ENCODE measurements around the gene HLF. TPM values are rescaled to one million over a fixed set of nuclear protein-coding genes. Genes with fewer than 3 reads are reported as not detected.

Gene HLF, protein sequence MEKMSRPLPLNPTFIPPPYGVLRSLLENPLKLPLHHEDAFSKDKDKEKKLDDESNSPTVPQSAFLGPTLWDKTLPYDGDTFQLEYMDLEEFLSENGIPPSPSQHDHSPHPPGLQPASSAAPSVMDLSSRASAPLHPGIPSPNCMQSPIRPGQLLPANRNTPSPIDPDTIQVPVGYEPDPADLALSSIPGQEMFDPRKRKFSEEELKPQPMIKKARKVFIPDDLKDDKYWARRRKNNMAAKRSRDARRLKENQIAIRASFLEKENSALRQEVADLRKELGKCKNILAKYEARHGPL
- 10.3 TPM for total RNA-seq

GRCh38 chr17:55264645-55265298 lies at the start of gene HLF:
TSS of gene HLF (plus strand) at chr17:55264960. CDS start at chr17:55265485, 525 bp downstream.
- peak; percentile 80 for DNase-seq

GRCh38 chr17:55215711-55216110 lies 49.0 kb upstream of the HLF start:
- no peak for DNase-seq

- DNase-seq: no peak
Measured at GRCh38 chr17:55216888-55217287, 47.9 kb upstream of the HLF start.

DNA sequence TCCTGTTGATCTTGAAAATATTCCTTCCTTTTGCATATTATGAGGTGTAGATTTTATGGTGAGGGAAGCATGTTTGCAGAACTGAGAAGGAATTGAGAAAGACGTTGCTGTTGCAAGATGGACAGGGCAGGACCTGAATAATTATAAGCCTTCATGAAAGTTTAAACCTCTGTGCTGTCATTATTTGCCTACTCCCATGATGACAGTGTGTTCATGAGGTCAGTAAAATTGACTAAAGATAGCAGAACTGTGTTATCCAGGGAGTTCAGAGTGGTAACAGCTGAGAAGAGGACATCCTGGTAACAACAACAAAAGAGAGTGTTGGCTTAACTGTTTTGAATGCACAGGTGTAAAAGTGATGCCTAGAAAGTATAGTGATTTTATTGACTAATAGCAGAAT lies 45.3 kb upstream of the HLF start:
- DNase-seq: no peak

DNA sequence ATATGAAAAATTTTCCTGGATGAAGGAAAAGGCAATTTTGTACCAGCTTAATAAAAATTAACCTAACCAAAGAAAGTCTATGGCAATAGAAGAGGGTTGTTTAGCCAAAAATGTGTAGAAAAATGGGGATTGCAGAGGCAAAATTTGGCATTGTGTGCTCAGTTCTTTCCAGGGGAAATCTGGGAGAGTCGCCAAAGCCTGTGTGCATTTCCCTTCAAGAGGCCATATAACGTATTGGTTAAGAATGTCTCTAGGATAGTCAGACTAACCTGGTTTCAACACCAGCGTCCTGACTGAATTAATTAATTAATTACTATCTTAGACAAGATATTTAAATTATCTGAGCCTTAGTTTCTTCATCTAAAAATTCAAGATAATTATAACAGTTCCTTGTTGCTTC lies 44.8 kb upstream of the HLF start:
- no peak for DNase-seq

- no peak for DNase-seq
Measured at GRCh38 chr17:55223524-55223923, 41.2 kb upstream of the HLF start.

DNA sequence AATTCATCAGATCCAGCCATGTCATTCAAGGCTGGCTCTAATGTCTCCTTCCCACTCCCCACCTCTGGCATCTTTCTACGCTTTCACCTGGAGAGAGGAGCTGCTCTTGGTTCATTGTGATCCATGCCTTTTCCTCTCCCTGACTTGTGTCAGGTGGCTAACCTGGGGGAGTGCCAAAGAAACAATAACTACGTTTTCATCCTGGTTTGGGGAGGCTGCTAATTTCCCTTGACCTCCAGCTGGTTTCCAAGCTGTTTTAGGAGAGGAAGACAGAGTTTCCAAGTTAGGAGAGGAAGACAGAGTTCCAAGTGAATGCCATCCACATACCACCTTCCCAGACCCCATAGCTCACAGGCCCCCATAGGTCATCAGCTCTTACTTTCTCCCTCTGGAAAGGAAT lies 40.0 kb upstream of the HLF start:
- no peak for DNase-seq

DNA sequence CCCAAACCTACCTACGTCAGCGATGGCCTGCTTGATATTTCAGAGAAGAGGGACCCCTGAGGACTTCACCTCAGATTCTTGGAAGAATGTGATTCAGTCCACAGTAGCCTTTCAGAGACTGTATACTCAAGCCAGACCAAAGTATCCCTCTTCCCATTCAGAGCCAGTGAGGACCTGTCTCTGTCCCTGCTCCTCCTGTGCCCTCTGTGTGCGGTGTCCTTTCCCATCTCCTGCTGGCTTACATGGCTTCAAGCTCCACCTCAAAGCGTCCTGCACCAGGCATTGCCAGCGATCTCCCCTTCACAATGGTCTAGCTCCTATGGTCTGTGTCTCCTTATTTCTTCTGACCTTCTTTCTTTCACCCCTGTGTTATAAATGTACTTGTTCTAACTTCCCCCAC lies 39.5 kb upstream of the HLF start:
- no peak for DNase-seq

- DNase-seq: no peak
Measured at GRCh38 chr17:55228683-55229192, 36.0 kb upstream of the HLF start.

GRCh38 chr17:55229276-55229675 lies 35.5 kb upstream of the HLF start:
- DNase-seq: peak; percentile 17

DNA sequence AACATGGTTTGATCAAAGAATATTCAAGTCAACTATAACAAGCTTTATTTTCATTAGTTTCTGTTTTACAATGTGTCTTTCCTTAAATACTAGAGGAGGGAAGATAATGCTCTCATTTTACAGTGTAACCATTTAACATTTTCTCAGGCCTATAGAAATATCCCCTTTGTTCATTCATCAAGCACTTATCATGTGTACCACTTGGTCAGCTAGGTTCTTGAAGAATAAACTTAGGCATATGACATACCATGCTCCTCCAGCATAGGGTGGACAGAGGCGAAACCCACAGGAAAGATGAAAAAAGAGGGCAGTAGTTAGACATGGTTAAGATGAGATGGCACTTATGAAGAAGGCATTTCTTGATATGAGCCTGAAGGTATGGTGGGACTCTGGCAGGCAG lies 34.0 kb upstream of the HLF start:
- DNase-seq: no peak

DNA sequence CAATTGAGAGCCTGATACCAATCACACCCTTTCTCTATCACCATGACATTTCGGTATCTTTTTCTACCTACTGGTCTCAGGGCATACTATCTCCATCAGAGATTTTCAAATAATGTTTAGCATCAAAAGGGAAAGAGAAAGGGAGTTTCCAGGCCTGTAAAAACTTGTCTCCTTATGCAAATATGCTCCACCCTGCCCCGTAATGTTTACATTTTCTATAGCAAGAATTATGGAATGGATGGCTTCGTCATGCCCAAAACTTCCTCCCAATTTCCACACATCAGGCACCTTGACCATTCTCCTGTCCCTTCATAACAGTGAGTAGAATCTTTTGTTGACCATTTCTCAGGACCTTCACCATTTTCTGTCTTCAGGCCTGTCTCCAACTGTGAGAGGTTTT lies 30.9 kb upstream of the HLF start:
- no peak for DNase-seq

DNA sequence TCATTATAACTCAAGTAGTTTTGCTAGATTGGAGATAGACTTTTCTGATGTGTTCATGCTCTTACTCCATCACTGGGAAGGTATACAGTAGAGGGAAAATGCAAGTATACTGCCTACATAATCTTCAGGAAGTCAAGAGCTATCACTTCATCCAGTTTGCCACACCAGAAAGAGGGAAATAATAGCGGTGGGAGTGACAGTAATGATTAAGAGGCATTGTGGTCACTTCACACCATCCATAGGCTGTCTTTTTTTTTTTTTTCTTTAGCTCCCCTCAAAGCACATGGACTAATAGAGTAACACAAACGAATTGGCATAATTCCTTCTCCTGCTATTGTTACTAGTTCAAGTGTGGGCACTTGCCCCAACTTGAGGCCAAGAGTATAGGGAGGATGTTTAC lies 28.4 kb upstream of the HLF start:
- DNase-seq: no peak

DNA sequence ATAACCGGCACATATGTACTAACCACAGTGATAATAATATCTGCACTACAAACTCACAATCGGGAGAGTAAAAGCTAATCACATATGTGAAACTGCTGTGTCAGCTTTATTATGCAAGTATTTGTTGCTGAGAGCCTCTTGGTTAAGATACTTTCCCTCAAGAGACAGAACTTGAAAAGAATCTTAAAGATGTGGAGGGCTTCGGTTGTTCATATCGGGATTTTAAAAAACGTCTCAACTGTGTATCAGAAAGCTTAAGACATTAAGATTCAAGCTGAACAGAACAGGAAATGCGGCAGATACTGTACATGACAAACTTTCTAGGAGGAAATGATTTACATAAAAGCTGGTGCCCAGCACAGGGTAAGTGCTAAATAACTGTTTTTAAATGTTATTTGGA lies 27.5 kb upstream of the HLF start:
- DNase-seq: peak; percentile 60

DNA sequence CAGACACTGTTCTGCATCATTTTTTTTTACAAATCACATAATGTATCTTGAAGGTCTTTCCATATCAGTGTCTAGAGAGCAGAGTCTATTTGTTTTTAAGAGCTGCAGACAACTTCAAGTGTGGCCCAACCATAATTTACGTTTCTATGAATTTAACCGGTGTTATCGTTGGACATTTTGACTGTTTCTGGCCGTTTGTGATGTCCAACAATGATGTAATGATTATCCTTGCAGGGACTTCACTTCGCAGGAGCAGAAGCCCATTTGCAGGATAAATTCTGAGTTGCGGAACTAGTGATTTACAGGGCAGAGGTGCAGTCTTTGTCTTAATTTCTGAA lies 26.9 kb upstream of the HLF start:
- peak; percentile 83 for DNase-seq

GRCh38 chr17:55238179-55238930 lies 26.4 kb upstream of the HLF start:
- DNase-seq: peak; percentile 93

GRCh38 chr17:55238931-55239297 lies 25.8 kb upstream of the HLF start:
- no peak for DNase-seq

DNA sequence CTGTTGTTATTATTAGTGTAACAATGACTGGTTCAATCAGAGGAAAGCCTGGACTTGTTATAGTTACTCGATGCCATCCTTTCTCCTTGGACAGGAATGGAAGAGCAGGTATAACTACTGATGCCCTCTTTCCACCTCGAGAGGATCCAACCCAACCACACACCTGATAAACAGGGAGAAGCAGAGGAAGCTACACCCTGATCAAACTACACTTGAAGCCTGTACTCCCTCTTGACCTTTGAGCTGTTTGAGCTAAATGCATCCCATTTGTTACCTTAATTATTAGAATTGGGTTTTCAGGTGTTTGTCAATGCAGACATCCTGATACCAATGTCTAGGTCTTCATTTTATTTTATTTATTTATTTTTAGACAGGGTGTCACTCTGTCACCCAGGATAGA lies 23.7 kb upstream of the HLF start:
- DNase-seq: no peak

DNA sequence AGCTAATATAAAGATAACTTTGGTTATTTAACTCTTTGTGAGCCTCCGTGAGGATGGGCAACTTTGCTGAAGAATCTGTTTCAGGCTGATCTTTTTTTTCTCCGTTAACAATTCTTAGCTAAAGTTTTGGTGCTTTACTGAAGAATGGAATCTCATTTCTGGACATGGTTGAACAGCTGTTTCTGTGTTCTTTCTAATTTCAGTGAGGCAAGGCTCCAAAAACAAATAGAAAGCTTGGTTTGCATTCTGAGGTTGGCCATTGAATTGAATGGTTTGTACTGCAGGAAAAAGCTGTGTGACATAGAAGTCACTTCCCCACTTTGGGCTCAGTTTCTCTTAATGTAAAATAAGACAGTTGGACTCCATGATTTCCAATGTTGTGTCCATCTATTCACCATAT lies 22.3 kb upstream of the HLF start:
- no peak for DNase-seq

DNA sequence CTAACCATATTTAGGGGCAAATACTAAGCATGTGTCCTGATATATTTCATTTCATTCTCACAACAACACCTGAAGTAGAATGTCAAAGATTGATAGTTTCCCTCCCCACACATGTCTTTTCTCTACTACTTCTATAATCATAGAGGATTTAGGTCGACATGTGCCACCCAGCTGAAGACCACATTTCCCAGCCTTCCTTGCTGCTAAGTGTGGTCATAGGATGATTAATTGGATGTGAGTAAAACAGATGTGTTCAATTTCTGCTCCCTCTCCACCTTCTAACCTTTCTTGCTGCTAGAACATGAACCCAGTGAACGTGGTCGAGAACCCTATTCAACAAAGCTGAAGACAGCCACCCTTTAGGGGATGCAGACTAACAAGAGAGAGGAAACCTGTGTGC lies 18.8 kb upstream of the HLF start:
- DNase-seq: no peak

GRCh38 chr17:55246583-55246982 lies 18.2 kb upstream of the HLF start:
- no peak for DNase-seq

GRCh38 chr17:55248077-55248476 lies 16.7 kb upstream of the HLF start:
- DNase-seq: no peak

GRCh38 chr17:55249861-55250260 lies 14.9 kb upstream of the HLF start:
- DNase-seq: no peak

- DNase-seq: no peak
Measured at GRCh38 chr17:55254375-55254774, 10.4 kb upstream of the HLF start.
